PFSK-1 (cell line): ENCODE data around the gene CYSTM1.

Experiments used
- POLR2AphosphoS5 ChIP-seq: IDR thresholded peaks from 2 replicates; pipeline ENCODE4 v1.6.1; 2012; ENCODE audit warnings: low read depth, mild to moderate bottlenecking, control low read depth, low read length, moderate library complexity
- REST ChIP-seq, 2 experiments: IDR thresholded peaks; 2 replicates each; pipeline versions ENCODE4 v1.6.1 to v1.8.0; 2011 to 2012; ENCODE audit warnings: low read depth in 2 of 2, low read length in 2 of 2, control low read depth in 1 of 2, inconsistent platforms in 1 of 2, mild to moderate bottlenecking in 1 of 2, moderate library complexity in 1 of 2; ENCODE audit not compliant: insufficient read depth in 1 of 2
- TAF1 ChIP-seq: IDR thresholded peaks from 2 replicates; pipeline ENCODE4 v1.6.1; 2012; ENCODE audit warnings: low read length, control low read depth, borderline replicate concordance; ENCODE audit not compliant: insufficient read depth

DNA sequence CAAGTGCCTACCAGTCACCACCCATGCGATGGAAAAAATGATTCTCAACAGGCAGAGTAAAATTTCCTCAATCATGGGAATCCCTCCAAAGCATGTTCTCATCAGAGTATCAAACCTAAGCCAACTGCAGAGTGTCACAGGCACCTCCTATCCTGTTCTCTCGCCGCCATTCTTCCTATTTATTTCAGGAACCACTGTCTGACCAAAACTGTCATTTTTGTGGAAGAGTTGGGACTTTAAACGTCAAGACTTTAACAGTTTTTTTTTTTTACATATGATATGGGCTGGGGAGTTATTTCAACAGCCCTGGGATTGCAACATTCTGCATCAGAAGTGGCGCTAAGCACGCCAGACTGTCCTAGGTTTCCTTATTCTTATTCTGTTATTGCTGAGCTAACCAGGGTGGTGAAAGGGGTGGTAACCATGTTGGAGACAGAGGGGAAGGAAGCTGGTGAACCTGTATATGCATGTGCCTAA is 98.5 kb downstream of the CYSTM1 start:
- TF ChIP-seq REST (IDR thresholded peaks at IDR 0.05; ENCODE audit: insufficient read depth in 1 of 2, low read depth in 2 of 2, low read length in 2 of 2) (no peak), TAF1 (no peak), POLR2AphosphoS5 (no peak)
